Esophagus muscularis mucosa (tissue), 4 donors: ENCODE measurements around the gene B4GALT7.

Experiments
- EP300 ChIP-seq: sonication (generic); formaldehyde crosslinking; IDR thresholded peaks from one replicate; pipeline ENCODE4 v1.6.1; 2017; ENCODE audit warnings: antibody characterized with exemption
- POLR2A ChIP-seq: fragments of 450-650 bp; IDR thresholded peaks from one replicate; pipeline ENCODE4 v1.6.1; 2017; ENCODE audit warnings: antibody characterized with exemption, moderate library complexity, mild to moderate bottlenecking, low read depth
- TF ChIP-seq, protein P1 (sequence below), 3 experiments: fragments of 200-600 bp in 2 of 3; fragments of 450-650 bp in 1 of 3; sonication (generic) in 2 of 3; IDR thresholded peaks; one replicate each; pipeline ENCODE4 v1.5.1; 2017 to 2019; ENCODE audit warnings: antibody characterized with exemption in 3 of 3, mild to moderate bottlenecking in 2 of 3, moderate library complexity in 1 of 3

GRCh38 chr5:177609076-177610059 is 9.4 kb downstream of the B4GALT7 start:
- TF ChIP-seq, protein P1, sequence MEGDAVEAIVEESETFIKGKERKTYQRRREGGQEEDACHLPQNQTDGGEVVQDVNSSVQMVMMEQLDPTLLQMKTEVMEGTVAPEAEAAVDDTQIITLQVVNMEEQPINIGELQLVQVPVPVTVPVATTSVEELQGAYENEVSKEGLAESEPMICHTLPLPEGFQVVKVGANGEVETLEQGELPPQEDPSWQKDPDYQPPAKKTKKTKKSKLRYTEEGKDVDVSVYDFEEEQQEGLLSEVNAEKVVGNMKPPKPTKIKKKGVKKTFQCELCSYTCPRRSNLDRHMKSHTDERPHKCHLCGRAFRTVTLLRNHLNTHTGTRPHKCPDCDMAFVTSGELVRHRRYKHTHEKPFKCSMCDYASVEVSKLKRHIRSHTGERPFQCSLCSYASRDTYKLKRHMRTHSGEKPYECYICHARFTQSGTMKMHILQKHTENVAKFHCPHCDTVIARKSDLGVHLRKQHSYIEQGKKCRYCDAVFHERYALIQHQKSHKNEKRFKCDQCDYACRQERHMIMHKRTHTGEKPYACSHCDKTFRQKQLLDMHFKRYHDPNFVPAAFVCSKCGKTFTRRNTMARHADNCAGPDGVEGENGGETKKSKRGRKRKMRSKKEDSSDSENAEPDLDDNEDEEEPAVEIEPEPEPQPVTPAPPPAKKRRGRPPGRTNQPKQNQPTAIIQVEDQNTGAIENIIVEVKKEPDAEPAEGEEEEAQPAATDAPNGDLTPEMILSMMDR (IDR thresholded peaks at IDR 0.05), result no peak
- TF ChIP-seq POLR2A (no peak), EP300 (no peak)
